NCI-H2171 treated with DMSO at 0.1 percent for 48 hours (cell line): ENCODE measurements around the gene TIFAB.

Experiments used
- DNase-seq: peaks from one replicate; lab custom pipeline; 2025; lab: John Stamatoyannopoulos, UW

Gene TIFAB

GRCh38 chr5:135425641-135426040, 26.5 kb downstream of the TIFAB start:
- no peak for DNase-seq

GRCh38 chr5:135423846-135424168, 28.3 kb downstream of the TIFAB start:
- DNase-seq: no peak

GRCh38 chr5:135423146-135423845, 28.9 kb downstream of the TIFAB start:
- DNase-seq: no peak

- no peak for DNase-seq
Observed at GRCh38 chr5:135422419-135422818, 29.7 kb downstream of the TIFAB start.

GRCh38 chr5:135417083-135417482, 35.1 kb downstream of the TIFAB start:
- no peak for DNase-seq

GRCh38 chr5:135405082-135405481, 47.1 kb downstream of the TIFAB start:
- no peak for DNase-seq

- no peak for DNase-seq
Observed at GRCh38 chr5:135402031-135402430, 50.1 kb downstream of the TIFAB start.

- DNase-seq: peak; percentile 74
Observed at GRCh38 chr5:135400866-135401265, 51.3 kb downstream of the TIFAB start.

GRCh38 chr5:135399794-135400542, 52.2 kb downstream of the TIFAB start:
- no peak for DNase-seq

- peak; percentile 57 for DNase-seq
Observed at GRCh38 chr5:135398855-135399793, 53.0 kb downstream of the TIFAB start, which contains the start of gene MACROH2A1. Gene MACROH2A1, minus strand, starts transcription at chr5:135399231. Its CDS starts 10,138 bp downstream, at chr5:135389093.

GRCh38 chr5:135398160-135398854, 53.8 kb downstream of the TIFAB start:
- peak; percentile 7 for DNase-seq
